ENCODE data around the gene ESCO1.

DNA sequence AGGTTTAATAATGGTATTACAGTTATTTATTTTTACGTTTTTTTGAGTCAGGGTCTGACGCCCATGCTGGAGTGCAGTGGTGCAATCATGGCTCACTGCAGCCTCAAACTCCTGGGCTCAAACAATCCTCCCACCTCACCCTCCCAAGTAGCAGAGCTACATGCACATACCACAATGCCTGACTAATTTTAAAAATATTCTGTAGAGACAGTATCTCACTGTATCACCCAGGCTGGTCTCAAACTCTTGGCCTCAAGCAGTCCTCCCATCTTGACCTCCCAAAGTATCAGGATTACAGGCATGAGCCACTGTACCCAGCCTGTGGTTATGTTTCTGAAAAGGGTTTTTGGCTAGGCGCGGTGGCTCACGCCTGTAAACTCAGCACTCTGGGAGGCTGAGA is 120.8 kb downstream of the ESCO1 start:
- TF ChIP-seq, protein P1, sequence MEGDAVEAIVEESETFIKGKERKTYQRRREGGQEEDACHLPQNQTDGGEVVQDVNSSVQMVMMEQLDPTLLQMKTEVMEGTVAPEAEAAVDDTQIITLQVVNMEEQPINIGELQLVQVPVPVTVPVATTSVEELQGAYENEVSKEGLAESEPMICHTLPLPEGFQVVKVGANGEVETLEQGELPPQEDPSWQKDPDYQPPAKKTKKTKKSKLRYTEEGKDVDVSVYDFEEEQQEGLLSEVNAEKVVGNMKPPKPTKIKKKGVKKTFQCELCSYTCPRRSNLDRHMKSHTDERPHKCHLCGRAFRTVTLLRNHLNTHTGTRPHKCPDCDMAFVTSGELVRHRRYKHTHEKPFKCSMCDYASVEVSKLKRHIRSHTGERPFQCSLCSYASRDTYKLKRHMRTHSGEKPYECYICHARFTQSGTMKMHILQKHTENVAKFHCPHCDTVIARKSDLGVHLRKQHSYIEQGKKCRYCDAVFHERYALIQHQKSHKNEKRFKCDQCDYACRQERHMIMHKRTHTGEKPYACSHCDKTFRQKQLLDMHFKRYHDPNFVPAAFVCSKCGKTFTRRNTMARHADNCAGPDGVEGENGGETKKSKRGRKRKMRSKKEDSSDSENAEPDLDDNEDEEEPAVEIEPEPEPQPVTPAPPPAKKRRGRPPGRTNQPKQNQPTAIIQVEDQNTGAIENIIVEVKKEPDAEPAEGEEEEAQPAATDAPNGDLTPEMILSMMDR (IDR thresholded peaks at IDR 0.05), result no peak
- TF ChIP-seq POLR2AphosphoS5 (IDR thresholded peaks at IDR 0.05), result no peak
